K562 (cell line): ENCODE results near the gene ALOX5. TPM values are rescaled to one million over a fixed set of nuclear protein-coding genes. Genes with fewer than 3 reads are reported as not detected.

Experiments used
- BRD4 ChIP-seq: fragments of 200-600 bp; sonication (generic); IDR thresholded peaks from 2 replicates; pipeline ENCODE4 v1.6.1; 2017; ENCODE audit warnings: inconsistent platforms
- CAMTA2 ChIP-seq: fragments of 250-450 bp; sonication (Bioruptor Pico); conservative IDR thresholded peaks from 2 replicates; pipeline ENCODE4 v1.5.1; 2022
- CEBPG ChIP-seq, 3 experiments: fragments of 200-800 bp in 1 of 3; sonication (Bioruptor generic) in 1 of 3; sonication (generic) in 1 of 3; formaldehyde crosslinking in 1 of 3; IDR thresholded peaks in 2 of 3; conservative IDR thresholded peaks in 1 of 3; 2 replicates each; pipeline versions ENCODE4 v1.6.1 to v1.8.0; 2016 to 2022; ENCODE audit warnings: missing compliant biosample characterization in 2 of 3, missing genetic modification characterization in 2 of 3, mild to moderate bottlenecking in 1 of 3, missing genetic modification reagents in 1 of 3
- CREM ChIP-seq: IDR thresholded peaks from 2 replicates; pipeline ENCODE4 v1.6.1; 2014; ENCODE audit warnings: antibody characterized with exemption, low read depth
- FOSL1 ChIP-seq: fragments of 200-800 bp; sonication (Bioruptor generic); conservative IDR thresholded peaks from 2 replicates; pipeline ENCODE4 v1.6.1; 2016; ENCODE audit warnings: missing genetic modification characterization, missing compliant biosample characterization
- GATAD2B ChIP-seq: fragments of 450-650 bp; IDR thresholded peaks from 2 replicates; pipeline ENCODE4 v1.6.1; 2017; ENCODE audit warnings: mild to moderate bottlenecking, borderline replicate concordance
- HMG20B ChIP-seq: fragments of 250-450 bp; sonication (Bioruptor Pico); IDR thresholded peaks from 2 replicates; pipeline ENCODE4 v1.5.0; 2021; ENCODE audit warnings: mild to moderate bottlenecking
- NFIX ChIP-seq: fragments of 250-450 bp; sonication (Bioruptor Pico); IDR thresholded peaks from 2 replicates; pipeline ENCODE4 v1.4.0; 2020; ENCODE audit warnings: low read depth, mild to moderate bottlenecking, moderate library complexity
- PHB2 ChIP-seq: fragments of 450-650 bp; IDR thresholded peaks from 2 replicates; pipeline ENCODE4 v1.6.1; 2017; ENCODE audit warnings: low read depth
- POLR2G ChIP-seq: fragments of 200-400 bp; formaldehyde crosslinking; IDR thresholded peaks from 2 replicates; pipeline ENCODE4 v1.6.1; 2017; ENCODE audit warnings: low read depth, mild to moderate bottlenecking, antibody characterized with exemption, low read length, moderate library complexity
- RBFOX2 ChIP-seq: fragments of 200-400 bp; formaldehyde crosslinking; IDR thresholded peaks from 2 replicates; pipeline ENCODE4 v1.6.1; 2017; ENCODE audit warnings: low read depth, mild to moderate bottlenecking, low read length, moderate library complexity
- ZBTB17 ChIP-seq: fragments of 450-650 bp; formaldehyde crosslinking; IDR thresholded peaks from 2 replicates; pipeline ENCODE4 v1.4.0; 2020; ENCODE audit warnings: mild to moderate bottlenecking
- ZNF165 ChIP-seq: fragments of 250-450 bp; sonication (Bioruptor Pico); IDR thresholded peaks from 2 replicates; pipeline ENCODE4 v1.4.0; 2020; ENCODE audit warnings: borderline replicate concordance
- ZNF263 ChIP-seq: sonication (generic); formaldehyde crosslinking; IDR thresholded peaks from 2 replicates; pipeline ENCODE4 v1.8.0; 2022; ENCODE audit warnings: mild to moderate bottlenecking, missing genetic modification reagents, borderline replicate concordance
- ZNF445 ChIP-seq: fragments of 250-450 bp; sonication (Bioruptor Pico); IDR thresholded peaks from 2 replicates; pipeline ENCODE4 v1.4.0; 2020; ENCODE audit warnings: low read depth, mild to moderate bottlenecking, moderate library complexity
- ZNF699 ChIP-seq: fragments of 250-450 bp; sonication (Bioruptor Pico); IDR thresholded peaks from 2 replicates; pipeline ENCODE4 v1.8.0; 2021; ENCODE audit warnings: mild to moderate bottlenecking, moderate library complexity; ENCODE audit not compliant: insufficient replicate concordance
- polyA plus RNA-seq, 8 experiments: library from polyadenylated mRNA; depleted of rRNA in 4 of 8; stranded (reverse) in 5 of 8; unstranded in 3 of 8; fragments of >200 nt; fragmentation: Nextera tagmentation in 2 of 8; fragmentation: Illumina TruSeq in 1 of 8; extraction: Ambion mirVana in 2 of 8; extraction: Trizol in 1 of 8; gene quantifications; 2 replicates each; pipeline versions ENCODE4 v1.2.1 to v1.2.3, GENCODE V29; 2011 to 2014; ENCODE audit warnings: inconsistent platforms in 1 of 8, missing spikeins in 1 of 8
- total RNA-seq, 7 experiments: library from RNA; depleted of rRNA in 6 of 7; stranded (reverse); fragments of >200 nt in 6 of 7; fragmentation: Illumina TruSeq in 2 of 7; extraction: Trizol in 2 of 7; gene quantifications; 2 replicates each; pipeline versions ENCODE4 v1.2.1 to v1.2.3, GENCODE V29; 2011 to 2021; ENCODE audit warnings: low replicate concordance in 1 of 7
- TF ChIP-seq, protein P1 (sequence below): fragments of 250-450 bp; sonication (Bioruptor Pico); IDR thresholded peaks from 2 replicates; pipeline ENCODE4 v1.5.1; 2021; ENCODE audit warnings: mild to moderate bottlenecking
- TF ChIP-seq, protein P2 (sequence below): fragments of 200-800 bp; sonication (Bioruptor generic); IDR thresholded peaks from 2 replicates; pipeline ENCODE4 v1.6.1; 2017; ENCODE audit warnings: missing genetic modification characterization, missing compliant biosample characterization
- TF ChIP-seq, protein P3 (sequence below): fragments of 150-350 bp; IDR thresholded peaks from 2 replicates; pipeline ENCODE4 v1.6.1; 2014; ENCODE audit warnings: low read depth, mild to moderate bottlenecking, low read length, borderline replicate concordance
- TF ChIP-seq, protein P4 (sequence below): IDR thresholded peaks from 3 replicates; pipeline ENCODE4 v1.6.1; 2011; ENCODE audit warnings: borderline replicate concordance, mild to moderate bottlenecking, moderate library complexity; ENCODE audit not compliant: insufficient read length; ENCODE audit errors: extremely low read depth

Gene ALOX5
- total and polyA plus RNA-seq, 9 of the 15 experiments (the other 6 are each of a cell fraction or from before 2014, with no cell fraction given) = 0.10 to 2.4 (median 1.4) TPM

DNA sequence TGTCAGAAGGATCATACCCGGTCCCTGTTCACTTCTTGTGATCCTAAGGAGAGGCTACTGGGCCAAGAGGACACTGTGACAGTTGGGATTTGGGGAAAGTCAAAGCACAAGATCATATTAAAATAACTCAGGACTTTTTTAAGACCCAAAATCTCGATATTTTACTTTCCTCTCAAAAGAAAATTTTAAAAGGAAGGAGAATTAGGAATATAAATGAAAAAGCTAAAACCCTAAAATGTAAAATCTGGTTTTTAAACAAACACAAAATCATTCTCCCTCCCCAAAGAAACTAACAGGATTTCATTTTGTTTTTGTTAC, 36.4 kb downstream of the ALOX5 start (continued):
- TF ChIP-seq, protein P1, sequence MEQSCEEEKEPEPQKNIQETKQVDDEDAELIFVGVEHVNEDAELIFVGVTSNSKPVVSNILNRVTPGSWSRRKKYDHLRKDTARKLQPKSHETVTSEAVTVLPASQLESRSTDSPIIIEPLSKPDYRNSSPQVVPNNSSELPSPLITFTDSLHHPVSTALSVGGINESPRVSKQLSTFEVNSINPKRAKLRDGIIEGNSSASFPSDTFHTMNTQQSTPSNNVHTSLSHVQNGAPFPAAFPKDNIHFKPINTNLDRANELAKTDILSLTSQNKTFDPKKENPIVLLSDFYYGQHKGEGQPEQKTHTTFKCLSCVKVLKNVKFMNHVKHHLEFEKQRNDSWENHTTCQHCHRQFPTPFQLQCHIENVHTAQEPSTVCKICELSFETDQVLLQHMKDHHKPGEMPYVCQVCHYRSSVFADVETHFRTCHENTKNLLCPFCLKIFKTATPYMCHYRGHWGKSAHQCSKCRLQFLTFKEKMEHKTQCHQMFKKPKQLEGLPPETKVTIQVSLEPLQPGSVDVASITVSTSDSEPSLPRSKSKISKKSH (CRISPR knock-in tag) = no peak
- no peak for TF ChIP-seq ZNF165 (CRISPR knock-in tag)
- TF ChIP-seq CREM = no peak
- TF ChIP-seq ZNF445 (CRISPR knock-in tag) = no peak
- TF ChIP-seq CEBPG (CRISPR knock-in tag; IDR thresholded peaks at IDR 0.05) = no peak
- TF ChIP-seq CEBPG (tag; conservative IDR thresholded peaks at IDR 0.05 in 1 of 2, IDR thresholded peaks at IDR 0.05 in 1 of 2) = no peak
- no peak for TF ChIP-seq ZBTB17 (CRISPR knock-in tag)
- TF ChIP-seq POLR2G = no peak
- TF ChIP-seq, protein P2, sequence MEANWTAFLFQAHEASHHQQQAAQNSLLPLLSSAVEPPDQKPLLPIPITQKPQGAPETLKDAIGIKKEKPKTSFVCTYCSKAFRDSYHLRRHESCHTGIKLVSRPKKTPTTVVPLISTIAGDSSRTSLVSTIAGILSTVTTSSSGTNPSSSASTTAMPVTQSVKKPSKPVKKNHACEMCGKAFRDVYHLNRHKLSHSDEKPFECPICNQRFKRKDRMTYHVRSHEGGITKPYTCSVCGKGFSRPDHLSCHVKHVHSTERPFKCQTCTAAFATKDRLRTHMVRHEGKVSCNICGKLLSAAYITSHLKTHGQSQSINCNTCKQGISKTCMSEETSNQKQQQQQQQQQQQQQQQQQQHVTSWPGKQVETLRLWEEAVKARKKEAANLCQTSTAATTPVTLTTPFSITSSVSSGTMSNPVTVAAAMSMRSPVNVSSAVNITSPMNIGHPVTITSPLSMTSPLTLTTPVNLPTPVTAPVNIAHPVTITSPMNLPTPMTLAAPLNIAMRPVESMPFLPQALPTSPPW = no peak
- TF ChIP-seq PHB2 = no peak
- TF ChIP-seq BRD4 = peak; percentile 59; the same call in 1 of the 2 replicates
- TF ChIP-seq NFIX (CRISPR knock-in tag) = no peak
- no peak for TF ChIP-seq ZNF263 (CRISPR knock-in tag)
- TF ChIP-seq, protein P3, sequence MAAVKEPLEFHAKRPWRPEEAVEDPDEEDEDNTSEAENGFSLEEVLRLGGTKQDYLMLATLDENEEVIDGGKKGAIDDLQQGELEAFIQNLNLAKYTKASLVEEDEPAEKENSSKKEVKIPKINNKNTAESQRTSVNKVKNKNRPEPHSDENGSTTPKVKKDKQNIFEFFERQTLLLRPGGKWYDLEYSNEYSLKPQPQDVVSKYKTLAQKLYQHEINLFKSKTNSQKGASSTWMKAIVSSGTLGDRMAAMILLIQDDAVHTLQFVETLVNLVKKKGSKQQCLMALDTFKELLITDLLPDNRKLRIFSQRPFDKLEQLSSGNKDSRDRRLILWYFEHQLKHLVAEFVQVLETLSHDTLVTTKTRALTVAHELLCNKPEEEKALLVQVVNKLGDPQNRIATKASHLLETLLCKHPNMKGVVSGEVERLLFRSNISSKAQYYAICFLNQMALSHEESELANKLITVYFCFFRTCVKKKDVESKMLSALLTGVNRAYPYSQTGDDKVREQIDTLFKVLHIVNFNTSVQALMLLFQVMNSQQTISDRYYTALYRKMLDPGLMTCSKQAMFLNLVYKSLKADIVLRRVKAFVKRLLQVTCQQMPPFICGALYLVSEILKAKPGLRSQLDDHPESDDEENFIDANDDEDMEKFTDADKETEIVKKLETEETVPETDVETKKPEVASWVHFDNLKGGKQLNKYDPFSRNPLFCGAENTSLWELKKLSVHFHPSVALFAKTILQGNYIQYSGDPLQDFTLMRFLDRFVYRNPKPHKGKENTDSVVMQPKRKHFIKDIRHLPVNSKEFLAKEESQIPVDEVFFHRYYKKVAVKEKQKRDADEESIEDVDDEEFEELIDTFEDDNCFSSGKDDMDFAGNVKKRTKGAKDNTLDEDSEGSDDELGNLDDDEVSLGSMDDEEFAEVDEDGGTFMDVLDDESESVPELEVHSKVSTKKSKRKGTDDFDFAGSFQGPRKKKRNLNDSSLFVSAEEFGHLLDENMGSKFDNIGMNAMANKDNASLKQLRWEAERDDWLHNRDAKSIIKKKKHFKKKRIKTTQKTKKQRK = no peak
- no peak for TF ChIP-seq HMG20B (CRISPR knock-in tag)
- TF ChIP-seq GATAD2B = no peak
- no peak for TF ChIP-seq CAMTA2
- TF ChIP-seq ZNF699 (CRISPR knock-in tag) = no peak
- no peak for TF ChIP-seq RBFOX2
- TF ChIP-seq FOSL1 = no peak
- TF ChIP-seq, protein P4, sequence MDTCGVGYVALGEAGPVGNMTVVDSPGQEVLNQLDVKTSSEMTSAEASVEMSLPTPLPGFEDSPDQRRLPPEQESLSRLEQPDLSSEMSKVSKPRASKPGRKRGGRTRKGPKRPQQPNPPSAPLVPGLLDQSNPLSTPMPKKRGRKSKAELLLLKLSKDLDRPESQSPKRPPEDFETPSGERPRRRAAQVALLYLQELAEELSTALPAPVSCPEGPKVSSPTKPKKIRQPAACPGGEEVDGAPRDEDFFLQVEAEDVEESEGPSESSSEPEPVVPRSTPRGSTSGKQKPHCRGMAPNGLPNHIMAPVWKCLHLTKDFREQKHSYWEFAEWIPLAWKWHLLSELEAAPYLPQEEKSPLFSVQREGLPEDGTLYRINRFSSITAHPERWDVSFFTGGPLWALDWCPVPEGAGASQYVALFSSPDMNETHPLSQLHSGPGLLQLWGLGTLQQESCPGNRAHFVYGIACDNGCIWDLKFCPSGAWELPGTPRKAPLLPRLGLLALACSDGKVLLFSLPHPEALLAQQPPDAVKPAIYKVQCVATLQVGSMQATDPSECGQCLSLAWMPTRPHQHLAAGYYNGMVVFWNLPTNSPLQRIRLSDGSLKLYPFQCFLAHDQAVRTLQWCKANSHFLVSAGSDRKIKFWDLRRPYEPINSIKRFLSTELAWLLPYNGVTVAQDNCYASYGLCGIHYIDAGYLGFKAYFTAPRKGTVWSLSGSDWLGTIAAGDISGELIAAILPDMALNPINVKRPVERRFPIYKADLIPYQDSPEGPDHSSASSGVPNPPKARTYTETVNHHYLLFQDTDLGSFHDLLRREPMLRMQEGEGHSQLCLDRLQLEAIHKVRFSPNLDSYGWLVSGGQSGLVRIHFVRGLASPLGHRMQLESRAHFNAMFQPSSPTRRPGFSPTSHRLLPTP = no peak
